SK-N-SH treated with all-trans-retinoic acid at 6 μM for 48 hours (cell line): ENCODE results near the gene BTBD19.

Experiments
- ATAC-seq: fragments of 200-7000 bp; cut with Tn5 transposase; 3 replicates; pipeline ENCODE4 v1.9.1; 2020; ENCODE audit warnings: mild to moderate bottlenecking, moderate library complexity
- ARNTL ChIP-seq: fragments of 450-650 bp; formaldehyde crosslinking; IDR thresholded peaks from 2 replicates; pipeline ENCODE4 v1.5.0; 2020; ENCODE audit warnings: low read depth, mild to moderate bottlenecking, moderate library complexity, borderline replicate concordance
- CSDC2 ChIP-seq: fragments of 250-450 bp; sonication (Bioruptor Pico); IDR thresholded peaks from 2 replicates; pipeline ENCODE4 v1.5.0; 2020; ENCODE audit warnings: mild to moderate bottlenecking, moderate library complexity
- ESRRG ChIP-seq: fragments of 250-450 bp; sonication (Bioruptor Pico); IDR thresholded peaks from 2 replicates; pipeline ENCODE4 v1.6.1; 2021; ENCODE audit warnings: mild to moderate bottlenecking
- GLIS3 ChIP-seq: fragments of 250-450 bp; sonication (Bioruptor Pico); IDR thresholded peaks from 2 replicates; pipeline ENCODE4 v1.5.0; 2020; ENCODE audit warnings: mild to moderate bottlenecking, moderate library complexity
- ISL1 ChIP-seq: fragments of 250-450 bp; sonication (Bioruptor Pico); IDR thresholded peaks from 2 replicates; pipeline ENCODE4 v2.1.2; 2022; ENCODE audit warnings: mild to moderate bottlenecking, moderate library complexity
- OSR1 ChIP-seq: fragments of 250-450 bp; sonication (Bioruptor Pico); IDR thresholded peaks from 2 replicates; pipeline ENCODE4 v1.8.0; 2022; ENCODE audit warnings: moderate library complexity, mild to moderate bottlenecking, inconsistent platforms
- POU6F1 ChIP-seq: fragments of 250-450 bp; sonication (Bioruptor Pico); IDR thresholded peaks from 2 replicates; pipeline ENCODE4 v1.8.0; 2021; ENCODE audit warnings: low read depth, mild to moderate bottlenecking, moderate library complexity, borderline replicate concordance
- SNAI2 ChIP-seq: fragments of 250-450 bp; sonication (Bioruptor Pico); IDR thresholded peaks from 2 replicates; pipeline ENCODE4 v1.5.0; 2020; ENCODE audit warnings: mild to moderate bottlenecking, moderate library complexity
- TOX ChIP-seq: fragments of 250-450 bp; sonication (Bioruptor Pico); IDR thresholded peaks from 2 replicates; pipeline ENCODE4 v1.8.0; 2021; ENCODE audit warnings: mild to moderate bottlenecking, moderate library complexity, borderline replicate concordance
- ZC3H10 ChIP-seq: fragments of 250-450 bp; sonication (Bioruptor Pico); IDR thresholded peaks from 2 replicates; pipeline ENCODE4 v1.5.1; 2021; ENCODE audit warnings: mild to moderate bottlenecking, moderate library complexity
- ZFP3 ChIP-seq: fragments of 250-450 bp; sonication (Bioruptor Pico); IDR thresholded peaks from 2 replicates; pipeline ENCODE4 v1.5.0; 2020; ENCODE audit warnings: mild to moderate bottlenecking, moderate library complexity
- ZFP30 ChIP-seq: fragments of 450-650 bp; formaldehyde crosslinking; IDR thresholded peaks from 2 replicates; pipeline ENCODE4 v1.5.0; 2022; ENCODE audit warnings: mild to moderate bottlenecking, moderate library complexity
- ZNF565 ChIP-seq: fragments of 450-650 bp; formaldehyde crosslinking; conservative IDR thresholded peaks from 2 replicates; pipeline ENCODE4 v1.5.0; 2020; ENCODE audit warnings: low read depth, mild to moderate bottlenecking, moderate library complexity
- ZNF70 ChIP-seq: fragments of 450-650 bp; formaldehyde crosslinking; IDR thresholded peaks from 2 replicates; pipeline ENCODE4 v1.5.0; 2020; ENCODE audit warnings: mild to moderate bottlenecking, moderate library complexity
- ZNF8 ChIP-seq: fragments of 450-650 bp; formaldehyde crosslinking; IDR thresholded peaks from 2 replicates; pipeline ENCODE4 v1.5.0; 2020; ENCODE audit warnings: mild to moderate bottlenecking, moderate library complexity
- TF ChIP-seq, protein P1 (sequence below): fragments of 250-450 bp; sonication (Bioruptor Pico); IDR thresholded peaks from 2 replicates; pipeline ENCODE4 v1.5.1; 2020; ENCODE audit warnings: low read depth, mild to moderate bottlenecking, moderate library complexity
- TF ChIP-seq, protein P2 (sequence below): fragments of 250-450 bp; sonication (Bioruptor Pico); IDR thresholded peaks from 2 replicates; pipeline ENCODE4 v1.8.0; 2020; ENCODE audit warnings: mild to moderate bottlenecking, moderate library complexity, borderline replicate concordance
- TF ChIP-seq, protein P3 (sequence below): fragments of 250-450 bp; sonication (Bioruptor Pico); IDR thresholded peaks from 2 replicates; pipeline ENCODE4 v1.5.1; 2021; ENCODE audit warnings: mild to moderate bottlenecking, moderate library complexity
- TF ChIP-seq, protein P4 (sequence below): fragments of 250-450 bp; sonication (Bioruptor Pico); IDR thresholded peaks from 2 replicates; pipeline ENCODE4 v1.5.0; 2020; ENCODE audit warnings: mild to moderate bottlenecking, moderate library complexity

The BTBD19 gene

DNA sequence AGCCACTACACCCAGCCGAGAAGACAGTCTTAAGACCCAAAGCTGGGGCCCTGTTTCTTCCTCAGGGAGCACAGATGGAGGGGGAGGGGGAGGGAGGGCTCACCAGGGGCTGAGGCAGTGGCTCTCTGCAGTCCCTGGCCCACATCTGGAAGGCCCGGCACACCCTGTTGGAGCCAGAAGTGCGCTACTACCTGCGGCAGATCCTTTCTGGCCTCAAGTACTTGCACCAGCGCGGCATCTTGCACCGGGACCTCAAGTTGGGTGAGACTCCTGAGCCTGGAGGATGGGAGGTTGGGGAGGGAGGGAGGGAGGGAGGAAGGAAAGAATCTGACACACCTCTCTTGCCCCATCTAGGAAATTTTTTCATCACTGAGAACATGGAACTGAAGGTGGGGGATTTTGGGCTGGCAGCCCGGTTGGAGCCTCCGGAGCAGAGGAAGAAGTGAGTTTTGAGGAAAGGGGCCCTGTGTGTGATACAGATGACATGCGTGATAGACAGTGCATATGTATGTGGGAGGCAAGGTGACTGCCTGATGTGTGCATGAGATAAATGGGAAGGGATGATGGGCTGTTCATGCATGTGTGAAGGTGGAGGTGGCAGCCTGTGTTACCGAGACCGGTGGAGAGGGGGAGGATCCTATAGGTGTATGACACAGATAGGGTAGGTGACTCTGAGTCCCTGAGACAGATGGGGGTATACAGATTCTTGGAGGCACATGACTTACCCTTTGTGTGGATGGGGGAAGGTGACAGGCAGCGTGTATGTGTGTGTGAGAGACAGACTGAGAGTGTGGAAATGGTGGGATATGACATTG lies 6.6 kb upstream of the BTBD19 start:
- TF ChIP-seq TOX (CRISPR knock-in tag): no peak
- TF ChIP-seq ARNTL (CRISPR knock-in tag): no peak
- TF ChIP-seq ZFP30 (CRISPR knock-in tag): no peak
- TF ChIP-seq CSDC2 (CRISPR knock-in tag): no peak
- TF ChIP-seq GLIS3: no peak
- TF ChIP-seq OSR1 (CRISPR knock-in tag): no peak
- TF ChIP-seq ISL1 (CRISPR knock-in tag): no peak
- no peak for TF ChIP-seq ZNF565 (CRISPR knock-in tag)
- TF ChIP-seq ZFP3: no peak
- TF ChIP-seq, protein P1, sequence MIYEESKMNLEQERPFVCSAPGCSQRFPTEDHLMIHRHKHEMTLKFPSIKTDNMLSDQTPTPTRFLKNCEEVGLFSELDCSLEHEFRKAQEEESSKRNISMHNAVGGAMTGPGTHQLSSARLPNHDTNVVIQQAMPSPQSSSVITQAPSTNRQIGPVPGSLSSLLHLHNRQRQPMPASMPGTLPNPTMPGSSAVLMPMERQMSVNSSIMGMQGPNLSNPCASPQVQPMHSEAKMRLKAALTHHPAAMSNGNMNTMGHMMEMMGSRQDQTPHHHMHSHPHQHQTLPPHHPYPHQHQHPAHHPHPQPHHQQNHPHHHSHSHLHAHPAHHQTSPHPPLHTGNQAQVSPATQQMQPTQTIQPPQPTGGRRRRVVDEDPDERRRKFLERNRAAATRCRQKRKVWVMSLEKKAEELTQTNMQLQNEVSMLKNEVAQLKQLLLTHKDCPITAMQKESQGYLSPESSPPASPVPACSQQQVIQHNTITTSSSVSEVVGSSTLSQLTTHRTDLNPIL: no peak
- TF ChIP-seq, protein P2, sequence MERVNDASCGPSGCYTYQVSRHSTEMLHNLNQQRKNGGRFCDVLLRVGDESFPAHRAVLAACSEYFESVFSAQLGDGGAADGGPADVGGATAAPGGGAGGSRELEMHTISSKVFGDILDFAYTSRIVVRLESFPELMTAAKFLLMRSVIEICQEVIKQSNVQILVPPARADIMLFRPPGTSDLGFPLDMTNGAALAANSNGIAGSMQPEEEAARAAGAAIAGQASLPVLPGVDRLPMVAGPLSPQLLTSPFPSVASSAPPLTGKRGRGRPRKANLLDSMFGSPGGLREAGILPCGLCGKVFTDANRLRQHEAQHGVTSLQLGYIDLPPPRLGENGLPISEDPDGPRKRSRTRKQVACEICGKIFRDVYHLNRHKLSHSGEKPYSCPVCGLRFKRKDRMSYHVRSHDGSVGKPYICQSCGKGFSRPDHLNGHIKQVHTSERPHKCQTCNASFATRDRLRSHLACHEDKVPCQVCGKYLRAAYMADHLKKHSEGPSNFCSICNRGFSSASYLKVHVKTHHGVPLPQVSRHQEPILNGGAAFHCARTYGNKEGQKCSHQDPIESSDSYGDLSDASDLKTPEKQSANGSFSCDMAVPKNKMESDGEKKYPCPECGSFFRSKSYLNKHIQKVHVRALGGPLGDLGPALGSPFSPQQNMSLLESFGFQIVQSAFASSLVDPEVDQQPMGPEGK (CRISPR knock-in tag): no peak
- no peak for TF ChIP-seq ZNF70
- no peak for TF ChIP-seq POU6F1 (CRISPR knock-in tag)
- TF ChIP-seq, protein P3, sequence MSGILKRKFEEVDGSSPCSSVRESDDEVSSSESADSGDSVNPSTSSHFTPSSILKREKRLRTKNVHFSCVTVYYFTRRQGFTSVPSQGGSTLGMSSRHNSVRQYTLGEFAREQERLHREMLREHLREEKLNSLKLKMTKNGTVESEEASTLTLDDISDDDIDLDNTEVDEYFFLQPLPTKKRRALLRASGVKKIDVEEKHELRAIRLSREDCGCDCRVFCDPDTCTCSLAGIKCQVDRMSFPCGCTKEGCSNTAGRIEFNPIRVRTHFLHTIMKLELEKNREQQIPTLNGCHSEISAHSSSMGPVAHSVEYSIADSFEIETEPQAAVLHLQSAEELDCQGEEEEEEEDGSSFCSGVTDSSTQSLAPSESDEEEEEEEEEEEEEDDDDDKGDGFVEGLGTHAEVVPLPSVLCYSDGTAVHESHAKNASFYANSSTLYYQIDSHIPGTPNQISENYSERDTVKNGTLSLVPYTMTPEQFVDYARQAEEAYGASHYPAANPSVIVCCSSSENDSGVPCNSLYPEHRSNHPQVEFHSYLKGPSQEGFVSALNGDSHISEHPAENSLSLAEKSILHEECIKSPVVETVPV (CRISPR knock-in tag): no peak
- TF ChIP-seq, protein P4, sequence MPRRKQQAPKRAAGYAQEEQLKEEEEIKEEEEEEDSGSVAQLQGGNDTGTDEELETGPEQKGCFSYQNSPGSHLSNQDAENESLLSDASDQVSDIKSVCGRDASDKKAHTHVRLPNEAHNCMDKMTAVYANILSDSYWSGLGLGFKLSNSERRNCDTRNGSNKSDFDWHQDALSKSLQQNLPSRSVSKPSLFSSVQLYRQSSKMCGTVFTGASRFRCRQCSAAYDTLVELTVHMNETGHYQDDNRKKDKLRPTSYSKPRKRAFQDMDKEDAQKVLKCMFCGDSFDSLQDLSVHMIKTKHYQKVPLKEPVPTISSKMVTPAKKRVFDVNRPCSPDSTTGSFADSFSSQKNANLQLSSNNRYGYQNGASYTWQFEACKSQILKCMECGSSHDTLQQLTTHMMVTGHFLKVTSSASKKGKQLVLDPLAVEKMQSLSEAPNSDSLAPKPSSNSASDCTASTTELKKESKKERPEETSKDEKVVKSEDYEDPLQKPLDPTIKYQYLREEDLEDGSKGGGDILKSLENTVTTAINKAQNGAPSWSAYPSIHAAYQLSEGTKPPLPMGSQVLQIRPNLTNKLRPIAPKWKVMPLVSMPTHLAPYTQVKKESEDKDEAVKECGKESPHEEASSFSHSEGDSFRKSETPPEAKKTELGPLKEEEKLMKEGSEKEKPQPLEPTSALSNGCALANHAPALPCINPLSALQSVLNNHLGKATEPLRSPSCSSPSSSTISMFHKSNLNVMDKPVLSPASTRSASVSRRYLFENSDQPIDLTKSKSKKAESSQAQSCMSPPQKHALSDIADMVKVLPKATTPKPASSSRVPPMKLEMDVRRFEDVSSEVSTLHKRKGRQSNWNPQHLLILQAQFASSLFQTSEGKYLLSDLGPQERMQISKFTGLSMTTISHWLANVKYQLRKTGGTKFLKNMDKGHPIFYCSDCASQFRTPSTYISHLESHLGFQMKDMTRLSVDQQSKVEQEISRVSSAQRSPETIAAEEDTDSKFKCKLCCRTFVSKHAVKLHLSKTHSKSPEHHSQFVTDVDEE (CRISPR knock-in tag): no peak
- TF ChIP-seq SNAI2 (CRISPR knock-in tag): no peak
- TF ChIP-seq, all 23 proteins: peak for 0
- ATAC-seq: no peak

- ATAC-seq: no peak
- TF ChIP-seq ZFP30 (CRISPR knock-in tag) (no peak), ZC3H10 (CRISPR knock-in tag) (no peak), ZNF565 (CRISPR knock-in tag) (no peak), ZFP3 (no peak), ZNF8 (no peak), ISL1 (CRISPR knock-in tag) (no peak), CSDC2 (CRISPR knock-in tag) (no peak), OSR1 (CRISPR knock-in tag) (no peak), POU6F1 (CRISPR knock-in tag) (no peak), ESRRG (CRISPR knock-in tag) (no peak), ZNF70 (no peak), TOX (CRISPR knock-in tag) (no peak)
- TF ChIP-seq, protein P3 (CRISPR knock-in tag): no peak
- TF ChIP-seq, protein P4 (CRISPR knock-in tag): no peak
These were observed 5.8 kb upstream of the BTBD19 start for GRCh38 chr1:44802306-44803061.
